HG02840 (cell line): ENCODE measurements around the gene DPM3.
"Not testable (repeated sequence)": the region's sequence is repeated elsewhere in the genome, so short reads cannot be mapped to it uniquely, and the experiment has no call there.

Source experiments
- ATAC-seq: cut with Tn5 transposase; IDR thresholded peaks from one replicate; pipeline ENCODE4 v1.9.1; 2021; ENCODE audit warnings: mild to moderate bottlenecking, moderate library complexity, moderate number of reproducible peaks; ENCODE audit not compliant: unreplicated experiment, low FRiP score

The DPM3 gene

GRCh38 chr1:155127105-155127966, 13.0 kb downstream of the DPM3 start, which contains the start of gene EFNA1:
EFNA1 (plus strand) TSS chr1:155127876; CDS start chr1:155127978, 102 bp downstream.
- no peak for ATAC-seq

GRCh38 chr1:155126556-155127104, 13.7 kb downstream of the DPM3 start:
- ATAC-seq: no peak

- ATAC-seq: no peak
Measured at GRCh38 chr1:155125946-155126555, 14.3 kb downstream of the DPM3 start.

GRCh38 chr1:155125511-155125945, 14.8 kb downstream of the DPM3 start:
- ATAC-seq: no peak

- ATAC-seq: no peak
Measured at GRCh38 chr1:155124503-155125463, 15.5 kb downstream of the DPM3 start.

GRCh38 chr1:155123801-155124200, 16.5 kb downstream of the DPM3 start:
- ATAC-seq: no peak

- ATAC-seq: no peak
Measured at GRCh38 chr1:155122308-155122707, 18.0 kb downstream of the DPM3 start.

- ATAC-seq: no peak
Measured at GRCh38 chr1:155121249-155121648, 19.1 kb downstream of the DPM3 start.

- ATAC-seq: no peak
Measured at GRCh38 chr1:155120253-155120652, 20.1 kb downstream of the DPM3 start.

GRCh38 chr1:155118090-155118489, 22.2 kb downstream of the DPM3 start:
- not testable (repeated sequence) for ATAC-seq

GRCh38 chr1:155117610-155118009, 22.7 kb downstream of the DPM3 start:
- ATAC-seq: no peak

- no peak for ATAC-seq
Measured at GRCh38 chr1:155116113-155116764, 24.1 kb downstream of the DPM3 start.

GRCh38 chr1:155113450-155113980, 26.8 kb downstream of the DPM3 start:
- ATAC-seq: no peak

- ATAC-seq: no peak
Measured at GRCh38 chr1:155110826-155111225, 29.5 kb downstream of the DPM3 start.

- no peak for ATAC-seq
Measured at GRCh38 chr1:155110381-155110780, 29.9 kb downstream of the DPM3 start.

GRCh38 chr1:155108296-155108695, 32.0 kb downstream of the DPM3 start:
- no peak for ATAC-seq

GRCh38 chr1:155107309-155108264, 32.7 kb downstream of the DPM3 start:
- no peak for ATAC-seq

GRCh38 chr1:155106862-155107261, 33.5 kb downstream of the DPM3 start:
- no peak for ATAC-seq
